ENCODE measurements around the gene GTF2F2. TPM values are rescaled to one million over a fixed set of nuclear protein-coding genes. Genes with fewer than 3 reads are reported as not detected.

Gene GTF2F2
- total and polyA plus RNA-seq, 2 experiments from 2014 or later: 42.1 to 75.6 TPM

GRCh38 chr13:45306966-45307365 lies 186.7 kb downstream of the GTF2F2 start:
- no peaks in the 10 kb centered on the region for H3K27me3 ChIP-seq (ENCODE audit: insufficient read depth)
- Mint-ChIP-seq H3K36me3 (ENCODE audit: low read depth) (no peaks in the 10 kb centered on the region), H3K27ac (no peak overlapping the region), H3K4me1 (peaks cover 35% of the 10 kb centered on the region), H3K4me3 (no peak overlapping the region), H3K9me3 (no peaks in the 10 kb centered on the region; the same call in 2 of the 3 replicates), H3K27me3 (ENCODE audit: insufficient read depth, low read depth, poor library complexity) (peaks cover 14% of the 10 kb centered on the region)
- H3K36me3 ChIP-seq (ENCODE audit: insufficient read depth): no peaks in the 10 kb centered on the region
- ATAC-seq (no peak), DNase-seq (ENCODE audit: low spot score) (no peak)
- H3K4me1 ChIP-seq (ENCODE audit: insufficient read depth): peaks cover 25% of the 10 kb centered on the region
- no peak overlapping the region for H3K4me3 ChIP-seq
- H3K9me2 ChIP-seq (ENCODE audit: insufficient read depth): no peaks in the 10 kb centered on the region
- no peak overlapping the region for H3K4me2 ChIP-seq
- no peaks in the 10 kb centered on the region for H4K20me1 ChIP-seq (replicated peaks; ENCODE audit: insufficient read depth)
- TF ChIP-seq, protein P1, sequence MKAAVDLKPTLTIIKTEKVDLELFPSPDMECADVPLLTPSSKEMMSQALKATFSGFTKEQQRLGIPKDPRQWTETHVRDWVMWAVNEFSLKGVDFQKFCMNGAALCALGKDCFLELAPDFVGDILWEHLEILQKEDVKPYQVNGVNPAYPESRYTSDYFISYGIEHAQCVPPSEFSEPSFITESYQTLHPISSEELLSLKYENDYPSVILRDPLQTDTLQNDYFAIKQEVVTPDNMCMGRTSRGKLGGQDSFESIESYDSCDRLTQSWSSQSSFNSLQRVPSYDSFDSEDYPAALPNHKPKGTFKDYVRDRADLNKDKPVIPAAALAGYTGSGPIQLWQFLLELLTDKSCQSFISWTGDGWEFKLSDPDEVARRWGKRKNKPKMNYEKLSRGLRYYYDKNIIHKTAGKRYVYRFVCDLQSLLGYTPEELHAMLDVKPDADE (IDR thresholded peaks at IDR 0.05): no peak
- TF ChIP-seq, protein P2, sequence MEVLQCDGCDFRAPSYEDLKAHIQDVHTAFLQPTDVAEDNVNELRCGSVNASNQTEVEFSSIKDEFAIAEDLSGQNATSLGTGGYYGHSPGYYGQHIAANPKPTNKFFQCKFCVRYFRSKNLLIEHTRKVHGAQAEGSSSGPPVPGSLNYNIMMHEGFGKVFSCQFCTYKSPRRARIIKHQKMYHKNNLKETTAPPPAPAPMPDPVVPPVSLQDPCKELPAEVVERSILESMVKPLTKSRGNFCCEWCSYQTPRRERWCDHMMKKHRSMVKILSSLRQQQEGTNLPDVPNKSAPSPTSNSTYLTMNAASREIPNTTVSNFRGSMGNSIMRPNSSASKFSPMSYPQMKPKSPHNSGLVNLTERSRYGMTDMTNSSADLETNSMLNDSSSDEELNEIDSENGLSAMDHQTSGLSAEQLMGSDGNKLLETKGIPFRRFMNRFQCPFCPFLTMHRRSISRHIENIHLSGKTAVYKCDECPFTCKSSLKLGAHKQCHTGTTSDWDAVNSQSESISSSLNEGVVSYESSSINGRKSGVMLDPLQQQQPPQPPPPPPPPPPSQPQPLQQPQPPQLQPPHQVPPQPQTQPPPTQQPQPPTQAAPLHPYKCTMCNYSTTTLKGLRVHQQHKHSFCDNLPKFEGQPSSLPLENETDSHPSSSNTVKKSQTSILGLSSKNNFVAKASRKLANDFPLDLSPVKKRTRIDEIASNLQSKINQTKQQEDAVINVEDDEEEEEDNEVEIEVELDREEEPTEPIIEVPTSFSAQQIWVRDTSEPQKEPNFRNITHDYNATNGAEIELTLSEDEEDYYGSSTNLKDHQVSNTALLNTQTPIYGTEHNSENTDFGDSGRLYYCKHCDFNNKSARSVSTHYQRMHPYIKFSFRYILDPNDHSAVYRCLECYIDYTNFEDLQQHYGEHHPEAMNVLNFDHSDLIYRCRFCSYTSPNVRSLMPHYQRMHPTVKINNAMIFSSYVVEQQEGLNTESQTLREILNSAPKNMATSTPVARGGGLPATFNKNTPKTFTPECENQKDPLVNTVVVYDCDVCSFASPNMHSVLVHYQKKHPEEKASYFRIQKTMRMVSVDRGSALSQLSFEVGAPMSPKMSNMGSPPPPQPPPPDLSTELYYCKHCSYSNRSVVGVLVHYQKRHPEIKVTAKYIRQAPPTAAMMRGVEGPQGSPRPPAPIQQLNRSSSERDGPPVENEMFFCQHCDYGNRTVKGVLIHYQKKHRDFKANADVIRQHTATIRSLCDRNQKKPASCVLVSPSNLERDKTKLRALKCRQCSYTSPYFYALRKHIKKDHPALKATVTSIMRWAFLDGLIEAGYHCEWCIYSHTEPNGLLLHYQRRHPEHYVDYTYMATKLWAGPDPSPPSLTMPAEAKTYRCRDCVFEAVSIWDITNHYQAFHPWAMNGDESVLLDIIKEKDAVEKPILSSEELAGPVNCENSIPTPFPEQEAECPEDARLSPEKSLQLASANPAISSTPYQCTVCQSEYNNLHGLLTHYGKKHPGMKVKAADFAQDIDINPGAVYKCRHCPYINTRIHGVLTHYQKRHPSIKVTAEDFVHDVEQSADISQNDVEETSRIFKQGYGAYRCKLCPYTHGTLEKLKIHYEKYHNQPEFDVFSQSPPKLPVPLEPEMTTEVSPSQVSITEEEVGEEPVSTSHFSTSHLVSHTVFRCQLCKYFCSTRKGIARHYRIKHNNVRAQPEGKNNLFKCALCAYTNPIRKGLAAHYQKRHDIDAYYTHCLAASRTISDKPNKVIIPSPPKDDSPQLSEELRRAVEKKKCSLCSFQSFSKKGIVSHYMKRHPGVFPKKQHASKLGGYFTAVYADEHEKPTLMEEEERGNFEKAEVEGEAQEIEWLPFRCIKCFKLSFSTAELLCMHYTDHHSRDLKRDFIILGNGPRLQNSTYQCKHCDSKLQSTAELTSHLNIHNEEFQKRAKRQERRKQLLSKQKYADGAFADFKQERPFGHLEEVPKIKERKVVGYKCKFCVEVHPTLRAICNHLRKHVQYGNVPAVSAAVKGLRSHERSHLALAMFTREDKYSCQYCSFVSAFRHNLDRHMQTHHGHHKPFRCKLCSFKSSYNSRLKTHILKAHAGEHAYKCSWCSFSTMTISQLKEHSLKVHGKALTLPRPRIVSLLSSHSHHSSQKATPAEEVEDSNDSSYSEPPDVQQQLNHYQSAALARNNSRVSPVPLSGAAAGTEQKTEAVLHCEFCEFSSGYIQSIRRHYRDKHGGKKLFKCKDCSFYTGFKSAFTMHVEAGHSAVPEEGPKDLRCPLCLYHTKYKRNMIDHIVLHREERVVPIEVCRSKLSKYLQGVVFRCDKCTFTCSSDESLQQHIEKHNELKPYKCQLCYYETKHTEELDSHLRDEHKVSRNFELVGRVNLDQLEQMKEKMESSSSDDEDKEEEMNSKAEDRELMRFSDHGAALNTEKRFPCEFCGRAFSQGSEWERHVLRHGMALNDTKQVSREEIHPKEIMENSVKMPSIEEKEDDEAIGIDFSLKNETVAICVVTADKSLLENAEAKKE (CRISPR knock-in tag; IDR thresholded peaks at IDR 0.05): no peak
- TF ChIP-seq EZH2phosphoT487 (IDR thresholded peaks at IDR 0.05; ENCODE audit: unreplicated experiment) (no peak), CREB1 (CRISPR knock-in tag; IDR thresholded peaks at IDR 0.05; ENCODE audit: low read depth) (no peak)
- H2AFZ ChIP-seq: no peak overlapping the region
- H3K79me2 ChIP-seq (replicated peaks; ENCODE audit: insufficient read depth): no peaks in the 10 kb centered on the region
- H3K27ac ChIP-seq (ENCODE audit: low read depth): no peak overlapping the region
- no peaks in the 10 kb centered on the region for H3F3A ChIP-seq (replicated peaks; ENCODE audit: low read depth)

Measured in GM23338 (cell line).